GM13977 (cell line): ENCODE data around the gene TOMT.

Source experiments
- DNase-seq: peaks from one replicate; pipeline ENCODE4 v3.0.0; 2012; ENCODE audit warnings: low spot score
- in situ Hi-C: fragments of 300-500 bp; cut with MboI; formaldehyde crosslinking; loops from one replicate; pipeline ENCODE4 v1.12.0; 2022; ENCODE audit warnings: low sequenced_read_pairs, low pct_unique_long_range_greater_than_20kb, mixed read lengths, inconsistent platforms; ENCODE audit not compliant: unreplicated experiment
- TF ChIP-seq, protein P1 (sequence below): IDR thresholded peaks from 2 replicates; pipeline ENCODE4 v1.5.1; 2012; ENCODE audit warnings: mild to moderate bottlenecking, control low read depth; ENCODE audit not compliant: insufficient read depth; ENCODE audit errors: extremely low read depth, missing control alignments

TOMT gene

GRCh38 chr11:72084965-72085364 lies 20.8 kb upstream of the TOMT start:
- no peak for DNase-seq
- TF ChIP-seq, protein P1, sequence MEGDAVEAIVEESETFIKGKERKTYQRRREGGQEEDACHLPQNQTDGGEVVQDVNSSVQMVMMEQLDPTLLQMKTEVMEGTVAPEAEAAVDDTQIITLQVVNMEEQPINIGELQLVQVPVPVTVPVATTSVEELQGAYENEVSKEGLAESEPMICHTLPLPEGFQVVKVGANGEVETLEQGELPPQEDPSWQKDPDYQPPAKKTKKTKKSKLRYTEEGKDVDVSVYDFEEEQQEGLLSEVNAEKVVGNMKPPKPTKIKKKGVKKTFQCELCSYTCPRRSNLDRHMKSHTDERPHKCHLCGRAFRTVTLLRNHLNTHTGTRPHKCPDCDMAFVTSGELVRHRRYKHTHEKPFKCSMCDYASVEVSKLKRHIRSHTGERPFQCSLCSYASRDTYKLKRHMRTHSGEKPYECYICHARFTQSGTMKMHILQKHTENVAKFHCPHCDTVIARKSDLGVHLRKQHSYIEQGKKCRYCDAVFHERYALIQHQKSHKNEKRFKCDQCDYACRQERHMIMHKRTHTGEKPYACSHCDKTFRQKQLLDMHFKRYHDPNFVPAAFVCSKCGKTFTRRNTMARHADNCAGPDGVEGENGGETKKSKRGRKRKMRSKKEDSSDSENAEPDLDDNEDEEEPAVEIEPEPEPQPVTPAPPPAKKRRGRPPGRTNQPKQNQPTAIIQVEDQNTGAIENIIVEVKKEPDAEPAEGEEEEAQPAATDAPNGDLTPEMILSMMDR: no peak
- in situ Hi-C loops: no loop called here

GRCh38 chr11:72085621-72086351 lies 19.9 kb upstream of the TOMT start:
- in situ Hi-C loops: no loop called here
- TF ChIP-seq, protein P1: no peak
- DNase-seq: no peak

DNA sequence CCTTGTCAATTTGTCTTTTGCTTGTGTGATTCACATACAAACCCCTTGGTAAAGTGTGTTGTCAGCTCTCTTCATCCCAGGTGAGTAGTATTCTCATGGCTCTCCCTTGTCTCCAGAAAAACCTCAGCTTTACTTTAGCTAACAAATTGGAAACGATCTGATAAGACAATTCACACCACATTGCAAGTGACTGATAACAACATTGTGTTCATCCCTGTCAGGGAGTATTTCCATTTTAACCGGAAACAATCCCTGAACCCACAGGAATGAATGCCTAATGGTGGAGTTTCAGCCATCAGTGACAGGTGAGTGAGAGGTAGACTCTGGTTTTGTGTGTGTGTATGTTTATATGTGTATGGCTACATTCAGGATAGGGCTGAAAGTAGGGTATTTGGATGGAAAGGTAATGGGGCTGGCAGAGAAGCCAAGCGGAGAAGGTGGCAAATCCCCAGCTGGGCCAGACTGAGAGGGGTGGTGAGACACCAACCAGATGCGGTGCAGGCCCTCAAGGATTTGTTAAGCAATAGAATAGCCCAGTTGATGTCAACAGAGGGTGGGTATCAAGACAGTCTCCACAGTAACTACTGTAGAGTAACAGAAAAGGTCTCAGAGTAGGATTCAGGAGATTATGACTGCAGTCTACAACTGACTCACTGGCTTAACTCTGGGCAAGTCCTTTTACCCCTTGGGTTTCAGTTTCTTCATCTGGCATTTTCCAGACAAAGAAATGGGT lies 17.5 kb upstream of the TOMT start:
- DNase-seq: no peak
- TF ChIP-seq, protein P1: no peak
- in situ Hi-C loops: no loop called here

- DNase-seq: peak; percentile 73
- in situ Hi-C loops: no loop called here
Measured at GRCh38 chr11:72091292-72091691, 14.4 kb upstream of the TOMT start.

GRCh38 chr11:72098741-72099140 lies 7.0 kb upstream of the TOMT start:
- TF ChIP-seq, protein P1: no peak
- in situ Hi-C loops: no loop called here
- DNase-seq: no peak

More at GRCh38 chr11:72091292-72091691, 14.4 kb upstream of the TOMT start:
- TF ChIP-seq, protein P1: peak; percentile 91

DNA sequence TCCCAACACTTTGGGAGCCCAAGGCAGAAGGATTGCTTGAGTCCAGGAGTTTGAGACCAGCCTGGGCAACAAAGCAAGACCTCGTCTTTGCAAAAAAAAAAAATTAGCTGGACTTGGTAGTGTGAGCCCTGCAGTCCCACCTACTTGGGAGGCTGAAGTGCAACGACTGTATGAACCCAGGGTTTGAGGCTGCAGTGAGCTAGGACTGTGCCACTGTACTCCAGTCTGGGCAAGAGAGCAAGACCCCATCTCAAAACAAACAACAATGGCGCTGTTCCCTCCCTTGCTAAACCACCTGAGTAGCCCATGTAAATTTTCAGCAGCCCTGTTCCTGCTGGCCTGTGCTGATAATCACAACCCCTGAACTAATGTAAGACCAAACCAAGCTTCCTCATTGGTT lies 5.7 kb upstream of the TOMT start:
- DNase-seq: no peak
- TF ChIP-seq, protein P1: no peak
- in situ Hi-C loops: no loop called here
